GM13977 (cell line): ENCODE measurements around the gene TRAPPC5.

Source experiments
- DNase-seq: peaks from one replicate; pipeline ENCODE4 v3.0.0; 2012; ENCODE audit warnings: low spot score
- in situ Hi-C: fragments of 300-500 bp; cut with MboI; formaldehyde crosslinking; loops from one replicate; pipeline ENCODE4 v1.12.0; 2022; ENCODE audit warnings: low sequenced_read_pairs, low pct_unique_long_range_greater_than_20kb, mixed read lengths, inconsistent platforms; ENCODE audit not compliant: unreplicated experiment
- TF ChIP-seq, protein P1 (sequence below): IDR thresholded peaks from 2 replicates; pipeline ENCODE4 v1.5.1; 2012; ENCODE audit warnings: mild to moderate bottlenecking, control low read depth; ENCODE audit not compliant: insufficient read depth; ENCODE audit errors: extremely low read depth, missing control alignments

Gene TRAPPC5

DNA sequence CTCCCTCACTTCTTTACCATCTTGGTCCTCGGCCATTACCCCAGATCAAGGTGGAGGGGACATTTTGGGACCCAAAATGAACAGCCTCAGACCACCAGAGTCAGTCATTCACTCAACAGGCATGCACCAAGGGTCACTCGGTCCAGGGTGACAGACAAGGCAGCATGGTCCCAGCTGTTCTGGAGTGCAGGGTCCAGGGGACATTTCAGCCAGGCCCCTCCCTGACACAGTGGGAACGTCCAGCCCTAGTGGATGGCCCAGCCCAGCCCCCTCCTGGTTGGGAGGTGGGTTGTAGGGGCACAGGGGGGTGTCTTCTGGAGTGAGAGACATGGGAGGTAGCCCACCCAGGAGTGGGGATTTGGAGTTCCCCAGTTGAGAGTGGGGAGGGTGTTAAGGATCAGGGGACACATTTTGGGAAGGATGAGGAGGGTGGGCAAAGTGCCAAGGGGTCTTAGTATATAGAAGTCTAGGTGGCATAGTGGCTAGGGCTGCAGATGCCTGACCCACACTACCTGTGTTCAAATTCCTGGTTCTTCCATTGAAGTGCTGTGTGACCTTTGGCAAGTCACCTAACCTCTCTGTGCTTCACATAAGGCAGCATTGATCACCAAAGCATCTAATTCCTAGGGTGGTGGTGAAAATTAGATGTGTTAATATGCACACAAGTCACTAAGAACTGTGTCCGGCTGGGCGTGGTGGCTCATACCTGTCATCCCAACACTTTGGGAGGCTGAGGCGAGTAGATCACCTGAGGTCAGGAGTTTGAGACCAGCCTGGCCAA lies 23.8 kb downstream of the TRAPPC5 start:
- in situ Hi-C loops, result loop anchor here (10.0 kb wide), 1 partner anchor 90 kb away; no protein-coding TSS in a partner anchor
- TF ChIP-seq, protein P1, sequence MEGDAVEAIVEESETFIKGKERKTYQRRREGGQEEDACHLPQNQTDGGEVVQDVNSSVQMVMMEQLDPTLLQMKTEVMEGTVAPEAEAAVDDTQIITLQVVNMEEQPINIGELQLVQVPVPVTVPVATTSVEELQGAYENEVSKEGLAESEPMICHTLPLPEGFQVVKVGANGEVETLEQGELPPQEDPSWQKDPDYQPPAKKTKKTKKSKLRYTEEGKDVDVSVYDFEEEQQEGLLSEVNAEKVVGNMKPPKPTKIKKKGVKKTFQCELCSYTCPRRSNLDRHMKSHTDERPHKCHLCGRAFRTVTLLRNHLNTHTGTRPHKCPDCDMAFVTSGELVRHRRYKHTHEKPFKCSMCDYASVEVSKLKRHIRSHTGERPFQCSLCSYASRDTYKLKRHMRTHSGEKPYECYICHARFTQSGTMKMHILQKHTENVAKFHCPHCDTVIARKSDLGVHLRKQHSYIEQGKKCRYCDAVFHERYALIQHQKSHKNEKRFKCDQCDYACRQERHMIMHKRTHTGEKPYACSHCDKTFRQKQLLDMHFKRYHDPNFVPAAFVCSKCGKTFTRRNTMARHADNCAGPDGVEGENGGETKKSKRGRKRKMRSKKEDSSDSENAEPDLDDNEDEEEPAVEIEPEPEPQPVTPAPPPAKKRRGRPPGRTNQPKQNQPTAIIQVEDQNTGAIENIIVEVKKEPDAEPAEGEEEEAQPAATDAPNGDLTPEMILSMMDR, result no peak

DNA sequence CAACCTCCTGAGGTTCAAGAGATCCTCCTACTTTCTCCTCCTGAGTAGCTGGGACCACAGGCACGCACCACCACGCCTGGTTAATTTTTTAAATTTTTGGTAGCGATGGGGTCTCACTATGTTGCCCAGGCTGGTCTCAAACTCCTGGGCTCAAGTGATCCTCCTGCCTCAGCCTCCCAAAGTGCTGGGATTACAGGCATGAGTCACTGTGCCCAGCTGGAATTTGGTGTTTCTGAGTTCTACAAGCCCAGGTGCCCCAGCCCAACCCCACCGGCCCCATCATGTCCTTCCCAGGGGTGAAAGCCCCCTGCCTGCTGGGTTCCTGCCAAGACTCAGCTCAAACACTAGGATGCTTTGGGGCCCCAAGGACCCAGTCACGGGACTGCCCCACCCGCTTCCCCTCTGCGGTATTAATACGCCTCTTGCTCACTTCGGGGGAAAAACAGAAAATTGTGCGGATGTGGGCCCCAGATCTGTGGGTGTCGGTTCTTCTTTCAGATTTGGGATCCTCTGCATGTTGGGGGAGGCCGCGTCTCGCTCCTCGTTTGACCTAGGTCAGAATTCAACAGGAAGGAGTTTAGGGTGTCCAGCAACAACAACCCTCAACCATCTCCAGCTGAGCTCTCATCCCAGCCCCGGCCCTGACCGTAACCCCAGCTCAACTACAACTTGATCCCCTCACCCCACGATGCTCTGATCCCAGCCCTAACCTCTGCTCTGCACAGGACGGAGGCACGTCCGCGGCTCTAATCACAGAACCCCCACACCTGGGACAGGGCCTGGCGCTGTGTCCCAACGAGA lies 25.0 kb downstream of the TRAPPC5 start:
- DNase-seq, result no peak
- TF ChIP-seq, protein P1, result no peak
- in situ Hi-C loops, result loop anchor here (10.0 kb wide), 1 partner anchor 89 kb away; no protein-coding TSS in a partner anchor

More for the DNA sequence above, 23.8 kb downstream of the TRAPPC5 start:
- DNase-seq, result no peak

DNA sequence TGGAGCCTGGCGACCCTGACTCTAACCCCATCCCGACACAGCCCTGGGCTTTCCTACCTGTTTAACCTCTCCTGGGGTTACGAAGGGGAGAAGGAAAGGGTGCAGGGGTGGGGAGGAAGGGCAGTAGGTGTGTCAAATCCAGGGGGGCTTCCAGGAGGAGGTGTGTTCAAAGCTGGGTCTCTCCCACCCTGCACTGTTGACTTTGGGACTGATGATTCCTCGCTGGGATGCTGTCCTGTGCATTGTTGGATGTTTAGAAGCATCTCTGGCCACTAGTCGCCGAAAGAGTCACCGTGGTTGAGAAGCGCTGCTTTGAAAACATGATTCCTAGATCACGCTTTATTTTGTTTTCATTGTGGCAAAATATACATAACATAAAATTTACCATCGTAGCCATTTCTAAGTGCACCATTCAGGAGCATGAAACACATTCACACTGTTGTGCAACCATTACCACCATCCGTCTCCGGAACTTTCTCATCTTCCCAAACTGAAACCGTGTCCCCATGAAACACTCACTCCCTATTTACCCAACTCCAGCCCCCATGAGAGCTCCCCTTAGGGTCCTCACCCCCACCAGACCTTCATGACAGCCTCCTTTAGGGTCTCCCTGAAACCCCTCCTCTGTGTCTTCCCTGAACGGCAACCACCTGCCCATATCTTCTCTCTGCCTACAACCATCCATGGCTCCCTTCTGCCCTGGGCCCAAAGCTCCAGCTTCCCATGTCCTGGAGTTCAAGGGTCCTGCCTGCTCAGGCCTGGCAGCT lies 25.7 kb downstream of the TRAPPC5 start:
- in situ Hi-C loops, result loop anchor here (10.0 kb wide), 1 partner anchor 88 kb away; no protein-coding TSS in a partner anchor
- no peak for DNase-seq
- TF ChIP-seq, protein P1, result no peak

DNA sequence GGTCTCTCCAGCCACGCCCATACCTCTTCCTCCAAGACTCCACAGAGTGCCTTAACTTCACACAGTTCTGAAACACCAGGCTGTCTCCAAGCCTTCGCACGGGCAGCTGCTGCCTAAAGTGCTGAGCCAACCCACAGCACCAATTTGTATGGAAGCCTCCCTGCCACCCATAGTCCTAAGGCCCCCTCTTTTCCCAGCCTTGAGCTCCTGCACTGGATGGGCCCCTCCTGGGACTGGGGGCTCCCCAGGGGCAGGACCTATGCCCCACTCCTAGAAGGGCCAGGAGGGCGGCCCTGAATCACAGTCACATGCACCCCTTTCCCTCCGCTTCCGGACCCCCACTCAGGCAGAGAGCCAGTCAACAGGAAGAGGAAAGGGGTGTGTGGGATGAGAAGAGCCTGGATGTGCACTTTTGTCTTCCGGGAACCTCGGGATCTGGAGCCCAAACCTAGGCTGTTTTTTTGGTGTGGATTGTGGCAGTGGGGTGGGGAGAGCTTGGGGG lies 26.4 kb downstream of the TRAPPC5 start:
- no peak for DNase-seq
- in situ Hi-C loops, result loop anchor here (10.0 kb wide), 1 partner anchor 88 kb away; no protein-coding TSS in a partner anchor
- TF ChIP-seq, protein P1, result no peak

DNA sequence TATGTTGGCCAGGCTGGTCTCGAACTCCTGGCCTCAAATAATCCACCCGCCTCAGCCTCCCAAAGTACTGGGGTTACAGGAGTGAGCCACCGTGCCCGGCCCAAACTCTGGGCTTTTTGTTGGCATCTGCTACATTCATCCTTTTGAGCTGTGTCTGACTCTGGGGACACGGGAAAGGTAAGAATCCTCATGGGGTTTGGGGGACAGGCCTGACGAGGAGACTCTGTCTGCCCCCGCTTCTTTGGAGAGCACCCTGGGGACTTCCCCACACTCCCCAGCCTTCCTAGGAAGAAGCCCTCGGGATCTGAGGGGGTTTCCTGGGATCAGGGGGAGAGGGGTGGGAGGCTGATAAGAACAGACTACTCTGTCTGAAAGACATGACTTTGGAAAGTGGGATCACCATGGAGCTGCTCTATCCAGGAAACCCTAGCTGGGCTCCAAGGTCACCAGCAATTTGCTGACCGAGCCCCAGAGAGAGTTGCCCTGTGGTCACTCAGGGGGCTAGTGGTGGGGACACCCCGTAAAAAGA lies 29.4 kb downstream of the TRAPPC5 start:
- no peak for DNase-seq
- TF ChIP-seq, protein P1, result no peak
- in situ Hi-C loops, result loop anchor here (10.0 kb wide), 1 partner anchor 85 kb away; no protein-coding TSS in a partner anchor
